CD4-positive, alpha-beta T cell (primary cell): ENCODE results near the gene AKT2. TPM values are rescaled to one million over a fixed set of nuclear protein-coding genes. Genes with fewer than 3 reads are reported as not detected.

Experiments
- ATAC-seq: fragments of 200-7000 bp; cut with Tn5 transposase; one replicate; pipeline ENCODE4 v1.10.0; 2022; ENCODE audit warnings: mild to moderate bottlenecking; ENCODE audit not compliant: poor library complexity
- CTCF ChIA-PET: fragments of 350-600 bp; sonication (Branson Sonifier 250); formaldehyde crosslinking; loops from one replicate; lab custom pipeline; 2021; ENCODE audit warnings: antibody characterized with exemption, inconsistent platforms; lab: Charles Lee
- POLR2A ChIA-PET: fragments of 350-600 bp; sonication (Branson Sonifier 250); formaldehyde crosslinking; loops from one replicate; lab custom pipeline; 2021; ENCODE audit warnings: antibody characterized with exemption, inconsistent platforms; lab: Charles Lee
- DNase-seq, 14 experiments: peaks; one replicate each; pipeline ENCODE4 v3.0.0-alpha.2; 2013 to 2020; ENCODE audit warnings: mixed read lengths in 2 of 14
- H3K27ac ChIP-seq, 2 donors: one replicate each; pipeline versions ENCODE4 v1.5.1 to v1.7.0; 2013; ENCODE audit warnings: low read length in 2 of 2, low read depth in 1 of 2, mild to moderate bottlenecking in 1 of 2
- H3K27me3 ChIP-seq, 2 experiments: 1 replicate in 1 of 2; 2 replicates in 1 of 2; pipeline versions ENCODE4 v1.6.1 to v1.7.0; 2013; ENCODE audit warnings: low read length in 2 of 2, control low read depth in 1 of 2, mild to moderate bottlenecking in 1 of 2, moderate library complexity in 1 of 2; ENCODE audit not compliant: insufficient read depth in 2 of 2, control insufficient read depth in 1 of 2
- H3K36me3 ChIP-seq: one replicate; pipeline ENCODE4 v1.6.1; 2013; ENCODE audit warnings: low read length, control low read depth; ENCODE audit not compliant: insufficient read depth
- H3K4me1 ChIP-seq: one replicate; pipeline ENCODE4 v1.6.1; 2013; ENCODE audit warnings: low read length, control low read depth; ENCODE audit not compliant: insufficient read depth
- H3K4me3 ChIP-seq: one replicate; pipeline ENCODE4 v1.5.1; 2013; ENCODE audit warnings: mild to moderate bottlenecking, low read length, moderate library complexity
- H3K9me3 ChIP-seq, 2 experiments: 1 replicate in 1 of 2; 2 replicates in 1 of 2; pipeline versions ENCODE4 v1.6.1 to v1.7.0; 2013; ENCODE audit warnings: low read length in 2 of 2, mild to moderate bottlenecking in 2 of 2, control low read depth in 1 of 2, moderate library complexity in 1 of 2; ENCODE audit not compliant: control insufficient read depth in 1 of 2, insufficient read depth in 1 of 2
- H3K27ac Mint-ChIP-seq: one replicate; pipeline ENCODE4 v1.8.0; 2020; ENCODE audit warnings: mixed read lengths
- H3K27me3 Mint-ChIP-seq: one replicate; pipeline ENCODE4 v1.8.0; 2021; ENCODE audit warnings: mixed read lengths
- H3K36me3 Mint-ChIP-seq: one replicate; pipeline ENCODE4 v1.8.0; 2021; ENCODE audit warnings: low read depth, mixed read lengths
- H3K4me1 Mint-ChIP-seq: one replicate; pipeline ENCODE4 v1.8.0; 2021; ENCODE audit warnings: low read depth, mixed read lengths
- H3K4me3 Mint-ChIP-seq: one replicate; pipeline ENCODE4 v1.8.0; 2020; ENCODE audit warnings: mild to moderate bottlenecking, mixed read lengths
- H3K9me3 Mint-ChIP-seq: one replicate; pipeline ENCODE4 v1.8.0; 2020; ENCODE audit warnings: mixed read lengths
- intact Hi-C, 2 experiments: fragments of 100-400 bp; cut with DNase I in 1 of 2; cut with micrococcal nuclease in 1 of 2; formaldehyde crosslinking; loops; one replicate each; pipeline versions ENCODE4 v1.15.1 to v1.9.0; 2023 to 2025; cut with DNase I, micrococcal nuclease
- total RNA-seq, 174 experiments: library from RNA in 2 of 174; stranded (reverse) in 2 of 174; gene quantifications; one replicate each; pipeline ENCODE4 v1.2.3 and lab custom pipeline; 2021 to 2026
- TF ChIP-seq, protein P1 (sequence below): fragments of 200-600 bp; IDR thresholded peaks from one replicate; pipeline ENCODE4 v1.8.0; 2022; ENCODE audit warnings: antibody characterized with exemption, mild to moderate bottlenecking

The AKT2 gene
- total RNA-seq, 2 experiments from 2014 or later = 197 to 199 TPM

DNA sequence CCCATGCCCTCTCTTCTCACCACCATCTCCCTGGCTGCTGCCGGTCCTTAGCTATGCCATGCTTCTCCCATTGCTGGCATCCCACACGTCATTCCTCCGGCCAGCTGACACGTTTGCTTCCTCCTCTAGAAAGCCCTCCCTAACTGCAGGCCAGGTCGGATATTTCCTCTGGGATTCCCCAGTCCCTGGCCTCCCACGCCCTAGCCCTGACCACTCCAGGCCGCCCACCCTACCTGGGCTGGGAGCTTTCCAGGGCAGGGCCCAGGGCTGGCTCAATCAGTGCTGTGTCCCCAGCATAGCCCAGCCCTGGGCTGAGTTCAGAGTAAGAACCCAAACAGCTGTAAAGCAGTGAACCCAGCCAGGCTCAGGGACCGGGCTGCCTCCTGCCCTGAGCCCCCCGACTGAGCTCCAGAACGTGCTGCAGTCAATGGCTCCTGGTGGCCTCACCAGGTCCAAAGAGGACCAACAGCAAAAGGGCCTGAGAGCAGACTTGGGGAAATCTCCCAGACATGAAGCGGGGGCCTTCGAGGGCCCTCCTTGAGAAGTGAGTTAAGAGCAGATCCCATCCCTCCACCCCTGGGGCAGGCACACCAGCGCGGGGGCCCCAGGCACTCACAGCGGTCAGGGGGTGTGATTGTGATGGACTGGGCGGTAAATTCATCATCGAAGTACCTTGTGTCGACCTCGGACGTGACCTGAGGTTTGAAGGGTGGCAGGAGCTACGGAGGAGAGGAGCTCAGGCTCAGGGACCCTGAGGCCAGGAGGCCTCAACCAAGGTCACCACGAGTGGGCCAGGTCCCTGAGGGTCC is 50.5 kb downstream of the AKT2 start:
- peak overlapping the region; percentile 59 for H3K27ac Mint-ChIP-seq
- H3K9me3 ChIP-seq = no peaks in the 10 kb centered on the region
- no peaks in the 10 kb centered on the region for H3K4me1 ChIP-seq
- no peak overlapping the region for H3K4me3 ChIP-seq
- POLR2A ChIA-PET = no interaction called here
- DNase-seq = peak in 1 of 14 experiments; percentile 14
- H3K4me3 Mint-ChIP-seq = no peak overlapping the region
- H3K36me3 Mint-ChIP-seq = peaks cover 58% of the 10 kb centered on the region
- no peaks in the 10 kb centered on the region for H3K9me3 Mint-ChIP-seq
- H3K27me3 Mint-ChIP-seq = no peaks in the 10 kb centered on the region
- H3K27me3 ChIP-seq = no peaks in the 10 kb centered on the region
- TF ChIP-seq, protein P1, sequence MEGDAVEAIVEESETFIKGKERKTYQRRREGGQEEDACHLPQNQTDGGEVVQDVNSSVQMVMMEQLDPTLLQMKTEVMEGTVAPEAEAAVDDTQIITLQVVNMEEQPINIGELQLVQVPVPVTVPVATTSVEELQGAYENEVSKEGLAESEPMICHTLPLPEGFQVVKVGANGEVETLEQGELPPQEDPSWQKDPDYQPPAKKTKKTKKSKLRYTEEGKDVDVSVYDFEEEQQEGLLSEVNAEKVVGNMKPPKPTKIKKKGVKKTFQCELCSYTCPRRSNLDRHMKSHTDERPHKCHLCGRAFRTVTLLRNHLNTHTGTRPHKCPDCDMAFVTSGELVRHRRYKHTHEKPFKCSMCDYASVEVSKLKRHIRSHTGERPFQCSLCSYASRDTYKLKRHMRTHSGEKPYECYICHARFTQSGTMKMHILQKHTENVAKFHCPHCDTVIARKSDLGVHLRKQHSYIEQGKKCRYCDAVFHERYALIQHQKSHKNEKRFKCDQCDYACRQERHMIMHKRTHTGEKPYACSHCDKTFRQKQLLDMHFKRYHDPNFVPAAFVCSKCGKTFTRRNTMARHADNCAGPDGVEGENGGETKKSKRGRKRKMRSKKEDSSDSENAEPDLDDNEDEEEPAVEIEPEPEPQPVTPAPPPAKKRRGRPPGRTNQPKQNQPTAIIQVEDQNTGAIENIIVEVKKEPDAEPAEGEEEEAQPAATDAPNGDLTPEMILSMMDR = no peak
- intact Hi-C loops = no loop called here
- CTCF ChIA-PET = no interaction called here
- H3K27ac ChIP-seq = no peak overlapping the region
- ATAC-seq = no peak
- peaks cover 62% of the 10 kb centered on the region for H3K36me3 ChIP-seq
- peaks cover 3% of the 10 kb centered on the region for H3K4me1 Mint-ChIP-seq

DNA sequence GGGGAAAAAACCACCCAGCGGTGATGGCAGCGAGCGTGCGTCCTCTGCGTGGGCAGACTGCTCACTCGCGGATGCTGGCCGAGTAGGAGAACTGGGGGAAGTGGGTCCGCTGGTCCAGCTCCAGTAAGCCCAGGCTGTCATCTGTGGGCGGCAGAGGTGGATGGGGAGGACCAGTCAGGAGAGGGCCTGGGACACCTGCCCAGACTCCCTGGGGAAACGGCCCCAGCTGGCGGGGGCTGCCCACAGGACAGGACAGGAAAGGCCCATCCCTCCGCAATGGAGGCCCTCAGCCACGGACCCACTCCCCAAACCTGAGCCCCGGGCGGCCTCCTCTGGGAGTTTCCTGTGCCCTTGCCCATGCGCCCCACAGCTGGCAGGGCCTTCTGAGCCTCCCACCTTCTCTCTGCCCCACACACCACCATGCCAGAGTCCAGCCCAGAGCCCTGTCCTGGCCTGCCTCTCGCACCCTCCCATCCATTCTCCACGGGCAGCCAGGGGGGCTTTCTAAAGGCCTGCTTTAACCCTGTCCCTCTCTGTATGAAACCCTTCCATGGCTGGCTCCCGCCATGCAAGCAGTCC is 51.2 kb downstream of the AKT2 start:
- no peak overlapping the region for H3K4me3 Mint-ChIP-seq

DNA sequence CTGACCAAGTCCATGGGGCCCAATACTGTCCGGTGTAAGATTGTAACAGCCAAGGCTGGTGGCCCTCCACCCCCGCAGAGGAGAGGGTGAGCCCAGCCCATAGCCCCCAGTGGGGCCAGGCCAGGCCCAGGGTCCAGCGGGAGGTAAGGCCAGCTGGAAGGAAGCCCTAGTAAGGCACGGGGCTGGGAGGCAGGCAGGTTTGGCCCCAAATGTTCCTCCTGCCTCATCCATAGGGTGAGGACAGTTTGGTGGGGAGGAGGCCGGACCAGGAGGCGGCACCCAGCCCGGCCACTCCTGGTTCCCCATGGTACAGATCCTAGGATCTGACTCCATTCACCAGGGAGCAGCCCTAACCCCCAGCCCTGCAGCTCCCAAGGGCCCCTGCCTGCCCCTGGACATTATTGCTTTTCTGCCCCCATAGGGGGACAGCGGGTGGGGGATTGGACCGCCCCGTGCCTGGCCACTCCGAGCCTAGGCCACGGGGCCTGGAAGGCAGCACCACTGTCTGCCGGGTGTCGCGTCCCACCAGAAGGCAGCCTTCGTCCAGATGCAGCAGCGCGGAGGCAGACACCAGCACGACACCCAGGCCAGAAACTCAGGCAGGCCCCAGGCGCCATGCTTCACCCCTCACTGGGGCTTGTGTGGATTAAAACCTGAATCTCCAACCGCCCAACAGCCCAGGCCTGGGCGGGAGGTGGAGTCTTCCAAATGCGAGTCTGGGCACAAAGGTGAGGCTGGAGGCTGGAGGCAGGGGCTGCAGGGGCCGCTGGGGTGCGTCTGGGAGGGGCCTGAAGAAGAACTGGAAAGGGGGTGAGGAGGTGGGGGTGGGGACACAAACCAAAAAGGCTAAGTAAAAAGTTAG is 52.0 kb downstream of the AKT2 start:
- no peak overlapping the region for H3K27ac ChIP-seq
- H3K36me3 Mint-ChIP-seq = peaks cover 44% of the 10 kb centered on the region
- no peak for DNase-seq
- H3K4me3 Mint-ChIP-seq = no peak overlapping the region
- no peaks in the 10 kb centered on the region for H3K9me3 Mint-ChIP-seq
- H3K4me1 Mint-ChIP-seq = peaks cover 12% of the 10 kb centered on the region
- no peak for ATAC-seq
- H3K4me3 ChIP-seq = no peak overlapping the region
- intact Hi-C loops = no loop called here
- POLR2A ChIA-PET = no interaction called here
- CTCF ChIA-PET = no interaction called here
- H3K36me3 ChIP-seq = peaks cover 48% of the 10 kb centered on the region
- H3K9me3 ChIP-seq = no peaks in the 10 kb centered on the region
- H3K27me3 ChIP-seq = no peaks in the 10 kb centered on the region
- H3K27me3 Mint-ChIP-seq = peaks cover 5% of the 10 kb centered on the region
- H3K27ac Mint-ChIP-seq = no peak overlapping the region
- TF ChIP-seq, protein P1 = no peak
- H3K4me1 ChIP-seq = no peaks in the 10 kb centered on the region

More for the DNA sequence above, 51.2 kb downstream of the AKT2 start:
- Histone ChIP-seq H3K27ac (no peak overlapping the region), H3K4me1 (no peaks in the 10 kb centered on the region), H3K4me3 (no peak overlapping the region), H3K36me3 (peaks cover 55% of the 10 kb centered on the region), H3K9me3 (no peaks in the 10 kb centered on the region), H3K27me3 (no peaks in the 10 kb centered on the region)
- Mint-ChIP-seq H3K27me3 (peaks cover 5% of the 10 kb centered on the region), H3K27ac (peak overlapping the region; percentile 59), H3K4me1 (peaks cover 11% of the 10 kb centered on the region), H3K9me3 (no peaks in the 10 kb centered on the region), H3K36me3 (peaks cover 51% of the 10 kb centered on the region)
- ATAC-seq (no peak), DNase-seq (no peak)
- ChIA-PET POLR2A (no interaction called here), CTCF (no interaction called here)
- TF ChIP-seq, protein P1 = no peak
- intact Hi-C loops = no loop called here
